WTC11 (cell line): ENCODE results near the gene SLC26A3. TPM values are rescaled to one million over a fixed set of nuclear protein-coding genes. Genes with fewer than 3 reads are reported as not detected.

Experiments
- ATAC-seq: fragments of 200-7000 bp; cut with Tn5 transposase; 2 replicates; pipeline ENCODE4 v1.10.0; 2021; ENCODE audit warnings: mild to moderate bottlenecking, moderate library complexity
- CTCF ChIA-PET: fragments of 300-600 bp; sonication (Branson Sonifier 250); formaldehyde crosslinking; loops from one replicate; lab custom pipeline; 2021; ENCODE audit warnings: antibody characterized with exemption; lab: Charles Lee
- POLR2A ChIA-PET: fragments of 350-600 bp; sonication (Branson Sonifier 250); formaldehyde crosslinking; loops from one replicate; lab custom pipeline; 2021; ENCODE audit warnings: antibody characterized with exemption; lab: Charles Lee
- DNase-seq: peaks from one replicate; pipeline ENCODE4 v3.0.0; 2021; ENCODE audit warnings: low spot score
- H3K27ac Mint-ChIP-seq: 2 replicates; pipeline ENCODE4 v1.8.0; 2021; ENCODE audit warnings: mixed read lengths
- H3K27me3 Mint-ChIP-seq: 2 replicates; pipeline ENCODE4 v1.8.0; 2021; ENCODE audit warnings: low read depth, mild to moderate bottlenecking, moderate library complexity, mixed read lengths
- H3K36me3 Mint-ChIP-seq: 2 replicates; pipeline ENCODE4 v1.8.0; 2021; ENCODE audit warnings: mixed read lengths
- H3K4me1 Mint-ChIP-seq: 2 replicates; pipeline ENCODE4 v1.8.0; 2022; ENCODE audit warnings: mixed read lengths
- H3K4me3 Mint-ChIP-seq: 2 replicates; pipeline ENCODE4 v1.8.0; 2021; ENCODE audit warnings: mild to moderate bottlenecking, moderate library complexity, mixed read lengths
- H3K9me3 Mint-ChIP-seq: 2 replicates; pipeline ENCODE4 v1.8.0; 2021; ENCODE audit warnings: mixed read lengths
- AFF4 ChIP-seq: sonication (generic); formaldehyde crosslinking; IDR thresholded peaks from 2 replicates; pipeline ENCODE4 v1.8.1; 2023; ENCODE audit warnings: mild to moderate bottlenecking, missing genetic modification reagents, borderline replicate concordance
- E2F1 ChIP-seq: sonication (generic); formaldehyde crosslinking; IDR thresholded peaks from 2 replicates; pipeline ENCODE4 v1.8.0; 2022; ENCODE audit warnings: mild to moderate bottlenecking, missing genetic modification reagents
- EMX1 ChIP-seq: fragments of 250-450 bp; sonication (Bioruptor Pico); IDR thresholded peaks from 2 replicates; pipeline ENCODE4 v1.8.0; 2021; ENCODE audit warnings: mild to moderate bottlenecking
- FOXP1 ChIP-seq: sonication (generic); formaldehyde crosslinking; IDR thresholded peaks from 2 replicates; pipeline ENCODE4 v1.8.0; 2022; ENCODE audit warnings: missing genetic modification reagents, mild to moderate bottlenecking, moderate library complexity, borderline replicate concordance
- GABPB1 ChIP-seq: sonication (generic); formaldehyde crosslinking; IDR thresholded peaks from 2 replicates; pipeline ENCODE4 v1.8.1; 2023; ENCODE audit warnings: mild to moderate bottlenecking, missing genetic modification reagents
- KAT7 ChIP-seq: sonication (generic); formaldehyde crosslinking; IDR thresholded peaks from 2 replicates; pipeline ENCODE4 v1.8.1; 2023; ENCODE audit warnings: missing genetic modification reagents, mild to moderate bottlenecking, borderline replicate concordance
- NFYB ChIP-seq: sonication (generic); formaldehyde crosslinking; conservative IDR thresholded peaks from 2 replicates; pipeline ENCODE4 v1.8.0; 2022; ENCODE audit warnings: low read depth, missing genetic modification reagents
- NR2C2 ChIP-seq: sonication (generic); formaldehyde crosslinking; IDR thresholded peaks from 2 replicates; pipeline ENCODE4 v1.8.0; 2022; ENCODE audit warnings: mild to moderate bottlenecking, missing genetic modification reagents
- RELA ChIP-seq: sonication (generic); formaldehyde crosslinking; IDR thresholded peaks from 2 replicates; pipeline ENCODE4 v1.8.1; 2022; ENCODE audit warnings: missing genetic modification reagents, mild to moderate bottlenecking, borderline replicate concordance
- STAT6 ChIP-seq: sonication (generic); formaldehyde crosslinking; conservative IDR thresholded peaks from 2 replicates; pipeline ENCODE4 v1.8.1; 2023; ENCODE audit warnings: mild to moderate bottlenecking, low read depth, missing genetic modification reagents, moderate library complexity
- USF1 ChIP-seq: sonication (generic); formaldehyde crosslinking; IDR thresholded peaks from 2 replicates; pipeline ENCODE4 v1.8.0; 2022; ENCODE audit warnings: mild to moderate bottlenecking, missing genetic modification reagents
- USF2 ChIP-seq: sonication (generic); formaldehyde crosslinking; IDR thresholded peaks from 2 replicates; pipeline ENCODE4 v1.8.1; 2023; ENCODE audit warnings: mild to moderate bottlenecking, missing genetic modification reagents, moderate library complexity
- ZBTB21 ChIP-seq: sonication (generic); formaldehyde crosslinking; IDR thresholded peaks from 2 replicates; pipeline ENCODE4 v1.8.1; 2023; ENCODE audit warnings: mild to moderate bottlenecking, missing genetic modification reagents, borderline replicate concordance
- ZNF219 ChIP-seq: sonication (generic); formaldehyde crosslinking; IDR thresholded peaks from 2 replicates; pipeline ENCODE4 v1.8.0; 2023; ENCODE audit warnings: missing genetic modification reagents, mild to moderate bottlenecking, borderline replicate concordance
- ZNF423 ChIP-seq: fragments of 250-450 bp; sonication (Bioruptor Pico); IDR thresholded peaks from 2 replicates; pipeline ENCODE4 v2.1.2; 2022; ENCODE audit warnings: mild to moderate bottlenecking, moderate library complexity
- ZNF512 ChIP-seq: sonication (generic); formaldehyde crosslinking; IDR thresholded peaks from 2 replicates; pipeline ENCODE4 v1.8.1; 2022; ENCODE audit warnings: missing genetic modification reagents, borderline replicate concordance
- ZNF532 ChIP-seq: fragments of 250-450 bp; sonication (Bioruptor Pico); IDR thresholded peaks from 2 replicates; pipeline ENCODE4 v1.9.0; 2021; ENCODE audit warnings: mild to moderate bottlenecking, borderline replicate concordance
- total RNA-seq: library from RNA; stranded (reverse); gene quantifications from 3 replicates; pipeline ENCODE4 v1.2.3, GENCODE V29; 2021

Gene SLC26A3
- total RNA-seq, 1 experiment from 2014 or later = 0.28 TPM

- peaks cover 16% of the 10 kb centered on the region for H3K4me1 Mint-ChIP-seq
- CTCF ChIA-PET = no interaction called here
- TF ChIP-seq ZNF512 (no peak), USF2 (CRISPR knock-in tag) (no peak), EMX1 (CRISPR knock-in tag) (no peak), KAT7 (CRISPR knock-in tag) (no peak), ZBTB21 (no peak), NR2C2 (CRISPR knock-in tag) (no peak), USF1 (CRISPR knock-in tag) (no peak), NFYB (no peak), E2F1 (no peak), ZNF423 (CRISPR knock-in tag) (no peak), ZNF219 (CRISPR knock-in tag) (no peak)
- POLR2A ChIA-PET = no interaction called here
- no peak overlapping the region for H3K4me3 Mint-ChIP-seq
- no peak overlapping the region for H3K27ac Mint-ChIP-seq
- ATAC-seq = no peak
- H3K9me3 Mint-ChIP-seq = no peaks in the 10 kb centered on the region
- no peak for DNase-seq
- no peaks in the 10 kb centered on the region for H3K27me3 Mint-ChIP-seq
- H3K36me3 Mint-ChIP-seq = no peaks in the 10 kb centered on the region
Measured at GRCh38 chr7:107782374-107782773, 20.6 kb downstream of the SLC26A3 start.

- no peak for DNase-seq
- H3K9me3 Mint-ChIP-seq = peaks cover 6% of the 10 kb centered on the region
- H3K27me3 Mint-ChIP-seq = no peaks in the 10 kb centered on the region
- POLR2A ChIA-PET = no interaction called here
- TF ChIP-seq GABPB1 (CRISPR knock-in tag) (peak; percentile 98), ZNF532 (CRISPR knock-in tag) (no peak)
- TF ChIP-seq, all 79 proteins: peak for 1
- H3K4me1 Mint-ChIP-seq = peaks cover 5% of the 10 kb centered on the region; the same call in 1 of the 2 replicates
- H3K36me3 Mint-ChIP-seq = no peaks in the 10 kb centered on the region
- CTCF ChIA-PET = no interaction called here
- ATAC-seq = no peak; the same call in 1 of the 2 replicates
- no peak overlapping the region; the same call in 1 of the 2 replicates for H3K27ac Mint-ChIP-seq
- no peak overlapping the region for H3K4me3 Mint-ChIP-seq
Measured at GRCh38 chr7:107779647-107780099, 23.4 kb downstream of the SLC26A3 start.

- H3K27me3 Mint-ChIP-seq = 0 out of 2 replicates have a peak, but pooled peaks cover 3% of the 10 kb centered on the region
- H3K36me3 Mint-ChIP-seq = no peaks in the 10 kb centered on the region
- peaks cover 5% of the 10 kb centered on the region; the same call in 1 of the 2 replicates for H3K4me1 Mint-ChIP-seq
- no peak overlapping the region for H3K27ac Mint-ChIP-seq
- ATAC-seq = no peak
- H3K9me3 Mint-ChIP-seq = peaks cover 6% of the 10 kb centered on the region
- ChIA-PET POLR2A (no interaction called here), CTCF (interaction anchor here (0.9 to 1.3 kb wide), 2 partner anchors 96 to 97 kb away, joined by 3 to 4 read pairs; no protein-coding TSS in a partner anchor)
- H3K4me3 Mint-ChIP-seq = no peak overlapping the region
- no peak for DNase-seq
- TF ChIP-seq FOXP1 (CRISPR knock-in tag) = no peak
- no peak for TF ChIP-seq RELA
- TF ChIP-seq AFF4 = no peak
- no peak for TF ChIP-seq STAT6
Measured at GRCh38 chr7:107778283-107778682, 24.7 kb downstream of the SLC26A3 start.
